H1 (cell line): Measurements from ENCODE around the gene RNF126. TPM values are rescaled to one million over a fixed set of nuclear protein-coding genes. Genes with fewer than 3 reads are reported as not detected.

Experiments
- CTCF ChIA-PET: fragments of 300-600 bp; sonication (Branson Sonifier 250); formaldehyde crosslinking; loops from one replicate; lab custom pipeline; 2021; ENCODE audit not compliant: partially characterized antibody; lab: Charles Lee
- POLR2A ChIA-PET: fragments of 300-600 bp; sonication (Branson Sonifier 250); formaldehyde crosslinking; loops from one replicate; lab custom pipeline; 2021; ENCODE audit warnings: inconsistent platforms; ENCODE audit not compliant: partially characterized antibody; lab: Charles Lee
- DNase-seq, 2 experiments: peaks; one replicate each; pipeline versions ENCODE4 v3.0.0 to v3.0.0-alpha.2; 2010 to 2022; ENCODE audit warnings: low spot score in 2 of 2, low read depth in 1 of 2, mixed read lengths in 1 of 2
- FAIRE-seq: peaks from 2 replicates; lab custom pipeline; 2011; peaks lifted over from hg19 to GRCh38; lab: Jason Lieb, UNC
- H2AFZ ChIP-seq: 2 replicates; pipeline ENCODE4 v1.8.1; 2012; ENCODE audit warnings: low read length, inconsistent platforms
- H2AK5ac ChIP-seq: 2 replicates; pipeline ENCODE4 v1.6.1; 2013; ENCODE audit warnings: low read depth, low read length
- H2BK120ac ChIP-seq: replicated peaks from 2 replicates; pipeline ENCODE3; 2013; ENCODE audit warnings: low read depth, low read length, inconsistent platforms
- H2BK12ac ChIP-seq: 2 replicates; pipeline ENCODE4 v1.6.1; 2013; ENCODE audit warnings: low read depth, low read length
- H2BK15ac ChIP-seq: 2 replicates; pipeline ENCODE4 v1.6.1; 2013; ENCODE audit warnings: low read length
- H2BK20ac ChIP-seq: 2 replicates; pipeline ENCODE4 v1.6.1; 2013; ENCODE audit warnings: low read length
- H2BK5ac ChIP-seq: 2 replicates; pipeline ENCODE4 v1.6.1; 2013; ENCODE audit warnings: low read depth, low read length
- H3K14ac ChIP-seq: 2 replicates; pipeline ENCODE4 v1.6.1; 2013; ENCODE audit warnings: inconsistent platforms; ENCODE audit not compliant: insufficient read length
- H3K18ac ChIP-seq: 2 replicates; pipeline ENCODE4 v1.6.1; 2013; ENCODE audit warnings: low read length; ENCODE audit errors: extremely low read depth
- H3K23ac ChIP-seq: 2 replicates; pipeline ENCODE4 v1.6.1; 2013; ENCODE audit warnings: inconsistent platforms; ENCODE audit not compliant: insufficient read length
- H3K23me2 ChIP-seq: 2 replicates; pipeline ENCODE4 v1.6.1; 2013; ENCODE audit warnings: low read depth, low read length
- H3K27ac ChIP-seq: 2 replicates; pipeline ENCODE4 v1.6.1; 2011; ENCODE audit warnings: low read depth, low read length, inconsistent platforms
- H3K27me3 ChIP-seq, 4 experiments: replicated peaks in 1 of 4; 1 replicate in 1 of 4; 2 replicates in 3 of 4; pipeline versions ENCODE4 v1.6.1 to v1.8.1; 2011 to 2013; ENCODE audit warnings: low read length in 3 of 4, mild to moderate bottlenecking in 3 of 4, inconsistent platforms in 2 of 4, mixed read lengths in 2 of 4, moderate library complexity in 1 of 4; ENCODE audit not compliant: control insufficient read depth in 3 of 4, insufficient read depth in 3 of 4; ENCODE audit errors: extremely low read depth in 1 of 4
- H3K36me3 ChIP-seq, 4 experiments: 2 replicates each; pipeline versions ENCODE4 v1.6.1 to v1.8.1; 2011 to 2013; ENCODE audit warnings: mild to moderate bottlenecking in 4 of 4, low read length in 3 of 4, moderate library complexity in 2 of 4, control low read depth in 1 of 4, inconsistent platforms in 1 of 4; ENCODE audit not compliant: insufficient read depth in 4 of 4, control insufficient read depth in 2 of 4
- H3K4ac ChIP-seq: replicated peaks from 2 replicates; pipeline ENCODE3; 2013; ENCODE audit warnings: low read length, low read depth, mixed read lengths, inconsistent platforms; ENCODE audit not compliant: insufficient read length
- H3K4me1 ChIP-seq, 4 experiments: replicated peaks in 1 of 4; 1 replicate in 1 of 4; 2 replicates in 3 of 4; pipeline versions ENCODE4 v1.6.1 to v1.8.1; 2011 to 2013; ENCODE audit warnings: low read length in 3 of 4, inconsistent platforms in 2 of 4, mixed read lengths in 1 of 4; ENCODE audit not compliant: insufficient read depth in 4 of 4, control insufficient read depth in 3 of 4
- H3K4me2 ChIP-seq, 2 experiments: 2 replicates each; pipeline versions ENCODE4 v1.6.1 to v1.8.1; 2011 to 2013; ENCODE audit warnings: low read depth in 2 of 2, low read length in 2 of 2, control low read depth in 1 of 2, inconsistent platforms in 1 of 2, mild to moderate bottlenecking in 1 of 2; ENCODE audit not compliant: insufficient read depth in 1 of 2
- H3K4me3 ChIP-seq, 4 experiments: fragments of 200-600, 300-600 bp in 1 of 4; sonication (generic), shearing (Covaris generic), sonication (Bioruptor Twin) in 1 of 4; 2 replicates each; pipeline versions ENCODE4 v1.5.1 to v1.8.1; 2011 to 2016; ENCODE audit warnings: low read length in 4 of 4, low read depth in 3 of 4, control low read depth in 2 of 4, inconsistent platforms in 2 of 4, mild to moderate bottlenecking in 2 of 4, mixed read lengths in 1 of 4, moderate library complexity in 1 of 4; ENCODE audit not compliant: insufficient read depth in 2 of 4; ENCODE audit errors: extremely low read depth in 1 of 4
- H3K56ac ChIP-seq: replicated peaks from 2 replicates; pipeline ENCODE3; 2013; ENCODE audit warnings: low read depth, mild to moderate bottlenecking, mixed read lengths, low read length, inconsistent platforms; ENCODE audit not compliant: insufficient read length
- H3K79me1 ChIP-seq: 2 replicates; pipeline ENCODE4 v1.6.1; 2013; ENCODE audit warnings: low read depth, low read length, control low read depth
- H3K79me2 ChIP-seq, 2 experiments: 2 replicates each; pipeline versions ENCODE4 v1.6.1 to v1.8.1; 2012 to 2013; ENCODE audit warnings: low read length in 2 of 2, mild to moderate bottlenecking in 2 of 2, inconsistent platforms in 1 of 2; ENCODE audit not compliant: insufficient read depth in 2 of 2, control insufficient read depth in 1 of 2
- H3K9ac ChIP-seq, 4 experiments: replicated peaks in 1 of 4; 1 replicate in 1 of 4; 2 replicates in 3 of 4; pipeline versions ENCODE4 v1.6.1 to v1.8.1; 2011 to 2013; ENCODE audit warnings: low read depth in 3 of 4, low read length in 3 of 4, control low read depth in 2 of 4, mild to moderate bottlenecking in 2 of 4, moderate library complexity in 2 of 4, inconsistent platforms in 1 of 4; ENCODE audit errors: extremely low read depth in 1 of 4
- H3K9me3 ChIP-seq, 2 experiments: 2 replicates each; pipeline versions ENCODE4 v1.6.1 to v1.8.1; 2012 to 2013; ENCODE audit warnings: mild to moderate bottlenecking in 2 of 2, moderate library complexity in 2 of 2, control low read depth in 1 of 2, inconsistent platforms in 1 of 2, low read depth in 1 of 2, low read length in 1 of 2, mixed read lengths in 1 of 2; ENCODE audit not compliant: insufficient read depth in 2 of 2
- H4K20me1 ChIP-seq, 2 experiments: replicated peaks in 1 of 2; 2 replicates each; pipeline versions ENCODE3 to v1.8.1; 2011 to 2013; ENCODE audit warnings: inconsistent platforms in 2 of 2, low read length in 2 of 2, mild to moderate bottlenecking in 1 of 2; ENCODE audit not compliant: insufficient read depth in 2 of 2, control insufficient read depth in 1 of 2
- H4K5ac ChIP-seq: 2 replicates; pipeline ENCODE4 v1.6.1; 2013; ENCODE audit warnings: low read length, low read depth, mixed read lengths, inconsistent platforms; ENCODE audit not compliant: insufficient read length
- H4K8ac ChIP-seq: 2 replicates; pipeline ENCODE4 v1.8.0; 2013; ENCODE audit warnings: mild to moderate bottlenecking, moderate library complexity, low read length, inconsistent platforms; ENCODE audit not compliant: insufficient read depth; ENCODE audit errors: extremely low read depth
- H4K91ac ChIP-seq: replicated peaks from 2 replicates; pipeline ENCODE3; 2013; ENCODE audit warnings: low read length, mixed read lengths, inconsistent platforms; ENCODE audit not compliant: insufficient read length
- BACH1 ChIP-seq: IDR thresholded peaks from 2 replicates; pipeline ENCODE4 v1.6.1; 2012; ENCODE audit warnings: low read length, improper control_type of control experiment
- JUND ChIP-seq: IDR thresholded peaks from 2 replicates; pipeline ENCODE4 v1.6.1; 2011; ENCODE audit warnings: mild to moderate bottlenecking, improper control_type of control experiment, low read length
- NANOG ChIP-seq: IDR thresholded peaks from 2 replicates; pipeline ENCODE4 v1.6.1; 2011; ENCODE audit warnings: low read length, low read depth, mild to moderate bottlenecking, inconsistent platforms; ENCODE audit not compliant: insufficient read depth, poor library complexity, severe bottlenecking
- NRF1 ChIP-seq: IDR thresholded peaks from 2 replicates; pipeline ENCODE4 v1.6.1; 2011; ENCODE audit warnings: mild to moderate bottlenecking, low read depth, low read length, improper control_type of control experiment
- RBBP5 ChIP-seq: IDR thresholded peaks from 2 replicates; pipeline ENCODE4 v1.7.1; 2012; ENCODE audit warnings: low read depth, mild to moderate bottlenecking, inconsistent platforms, low read length, moderate library complexity, borderline replicate concordance
- RNF2 ChIP-seq: fragments of 200-900, 300-1000 bp; sonication (generic); IDR thresholded peaks from 2 replicates; pipeline ENCODE4 v1.7.1; 2016; ENCODE audit warnings: borderline replicate concordance, low read depth, mild to moderate bottlenecking, antibody characterized with exemption, low read length; ENCODE audit not compliant: poor library complexity, severe bottlenecking; ENCODE audit errors: missing control alignments
- SP2 ChIP-seq: IDR thresholded peaks from 2 replicates; pipeline ENCODE4 v1.6.1; 2012; ENCODE audit warnings: mild to moderate bottlenecking, low read length, inconsistent platforms
- SP4 ChIP-seq: IDR thresholded peaks from 2 replicates; pipeline ENCODE4 v1.6.1; 2012; ENCODE audit warnings: low read length, inconsistent platforms
- SUZ12 ChIP-seq: fragments of 200-600 bp; sonication (generic); IDR thresholded peaks from 2 replicates; pipeline ENCODE4 v1.6.1; 2012; ENCODE audit warnings: mild to moderate bottlenecking, inconsistent platforms, low read length, moderate library complexity, mixed read lengths
- WGBS, 2 experiments: shearing (Covaris generic) in 1 of 2; methylation state at CpG; one replicate each; pipeline versions ENCODE4 v1.1.6 to v1.1.7; 2013 to 2015; ENCODE audit warnings: low lambda C conversion rate in 2 of 2, mixed read lengths in 2 of 2, inconsistent platforms in 1 of 2, low coverage in 1 of 2, missing lambda C conversion rate in 1 of 2; ENCODE audit not compliant: insufficient replicate concordance in 2 of 2, insufficient coverage in 1 of 2, insufficient read length in 1 of 2; ENCODE audit errors: extremely low coverage in 1 of 2, missing lambda C conversion rate in 1 of 2; 5-methylcytosine and 5-hydroxymethylcytosine counted together
- polyA plus RNA-seq, 7 experiments: library from polyadenylated mRNA; depleted of rRNA in 3 of 7; stranded (reverse) in 5 of 7; unstranded in 2 of 7; fragments of >200 nt in 5 of 7; fragments of 200-250 nt in 2 of 7; gene quantifications; 1 replicate in 5 of 7; 2 replicates in 1 of 7; 4 replicates in 1 of 7; pipeline versions ENCODE4 v1.2.1 to v1.2.3, GENCODE V29; 2011 to 2013; ENCODE audit warnings: missing spikeins in 2 of 7, mixed read lengths in 2 of 7
- total RNA-seq: library from RNA; stranded (reverse); fragmentation: NEBNext Ultra II Directional; extraction: Animal tissue kit (Norgen Biotek cat#: 25700); gene quantifications from 2 replicates; pipeline ENCODE4 v1.2.1, GENCODE V29; 2021

RNF126 gene
- total and polyA plus RNA-seq, 2 of the 8 experiments (the other 6 are each of a cell fraction or from before 2014, with no cell fraction given): 21.8 to 68.0 TPM

GRCh38 chr19:642767-643727 is 20.0 kb downstream of the RNF126 start:
- no peak for TF ChIP-seq BACH1
- TF ChIP-seq RNF2: no peak
- TF ChIP-seq SUZ12: no peak
- TF ChIP-seq SP2: no peak
- TF ChIP-seq JUND: no peak
- no peak for TF ChIP-seq SP4
- TF ChIP-seq NANOG: no peak
- no peak for TF ChIP-seq RBBP5
- no peak for TF ChIP-seq NRF1
- no peak overlapping the region for H3K9ac ChIP-seq
- CTCF ChIA-PET: interaction anchor here (1.5 kb wide), 1 partner anchor 14 kb away, joined by 6 read pairs; no protein-coding TSS in a partner anchor

More at GRCh38 chr19:642767-643727, 20.0 kb downstream of the RNF126 start:
- no peak overlapping the region for H3K4ac ChIP-seq
- no peak overlapping the region for H2BK5ac ChIP-seq
- POLR2A ChIA-PET: interaction anchor here (0.7 to 1.4 kb wide), 6 partner anchors 9 to 27 kb away, joined by 3 to 4 read pairs (median 3); partner anchors contain the start of gene POLRMT
- no peak overlapping the region for H2AFZ ChIP-seq
- H4K5ac ChIP-seq: no peak overlapping the region
- no peak overlapping the region for H2BK15ac ChIP-seq
- no peak overlapping the region for H4K91ac ChIP-seq
- no peak overlapping the region for H2AK5ac ChIP-seq
- H3K4me3 ChIP-seq: no peak overlapping the region
- peaks cover 5% of the 10 kb centered on the region; the same call in 1 of the 2 replicates for H3K23me2 ChIP-seq
- DNase-seq: no peak
- H2BK12ac ChIP-seq: no peak overlapping the region
- H3K27me3 ChIP-seq: peaks cover 0 to 12% (median 9%) of the 10 kb centered on the region in 4 experiments; a peak in 5 of 7 replicates
- no peak overlapping the region for H3K14ac ChIP-seq
- WGBS, 2 experiments: 94% methylated on average over 34 of the region's 70 CpGs; no CpG with 5 or more reads in 1 of the 2 experiments
- H3K79me1 ChIP-seq: no peaks in the 10 kb centered on the region; the same call in 1 of the 2 replicates
- no peaks in the 10 kb centered on the region for H3K79me2 ChIP-seq
- H3K4me2 ChIP-seq: no peak overlapping the region
- H3K36me3 ChIP-seq: peaks cover 0 to 29% (median 11%) of the 10 kb centered on the region in 4 experiments; a peak in 5 of 8 replicates
- H3K23ac ChIP-seq: no peak overlapping the region
- no peak for FAIRE-seq
- H3K4me1 ChIP-seq: peaks cover 0 to 4% (median under 1%) of the 10 kb centered on the region in 4 experiments; a peak in 2 of 7 replicates
- peak overlapping the region; percentile 85; the same call in 1 of the 2 replicates for H4K8ac ChIP-seq
- H3K9me3 ChIP-seq: no peaks in the 10 kb centered on the region
- H2BK120ac ChIP-seq: no peak overlapping the region
- no peak overlapping the region for H2BK20ac ChIP-seq
- H3K56ac ChIP-seq: no peak overlapping the region
- no peak overlapping the region for H3K18ac ChIP-seq
- H4K20me1 ChIP-seq: peaks cover 5 to 10% of the 10 kb centered on the region in 2 experiments
- H3K27ac ChIP-seq: no peak overlapping the region
